Measurements from ENCODE around the gene KATNB1.

Gene KATNB1

DNA sequence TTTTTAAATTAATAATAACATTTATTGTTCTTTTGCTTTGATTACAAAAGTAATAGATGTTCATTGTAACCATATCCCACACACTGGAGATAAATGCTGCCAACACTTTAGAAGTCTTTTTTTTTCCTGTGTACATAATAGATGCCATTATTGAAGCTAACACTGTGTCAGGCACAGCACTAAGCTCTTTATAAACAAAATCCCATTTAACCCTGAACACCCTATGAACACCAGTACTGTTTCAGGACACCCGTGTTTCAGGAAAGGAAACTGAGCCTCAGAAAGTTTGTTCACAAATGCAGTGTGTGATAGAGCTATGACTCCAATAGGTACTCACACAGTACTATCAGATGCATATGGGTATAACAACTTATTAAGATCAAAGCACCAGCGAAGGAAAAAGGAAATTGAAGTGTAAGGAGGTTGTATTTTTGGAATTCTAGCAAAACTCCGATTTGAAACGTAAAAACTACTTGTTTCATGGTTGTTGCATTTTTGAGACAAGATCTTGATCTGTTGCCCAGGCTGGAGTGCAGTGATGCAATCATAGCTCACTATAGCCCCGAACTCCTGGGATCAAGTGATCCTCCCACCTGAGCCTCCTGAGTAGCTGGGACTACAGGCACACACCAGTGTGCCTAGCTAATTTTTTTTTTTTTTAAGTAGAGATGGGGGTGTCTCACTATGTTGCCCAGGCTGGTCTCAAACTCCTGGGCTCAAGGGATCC, 68.7 kb downstream of the KATNB1 start:
- no peak for DNase-seq
- no peaks in the 10 kb centered on the region for H3K36me3 ChIP-seq (ENCODE audit: control insufficient read depth in 4 of 4, insufficient read depth in 4 of 4, low read length in 3 of 4)
- WGBS (ENCODE audit: insufficient coverage) = 89% methylated on average over 3 of the region's 5 CpGs
- no peaks in the 10 kb centered on the region for H3K27me3 ChIP-seq (replicated peaks in 2 of 5; ENCODE audit: control insufficient read depth in 4 of 5, insufficient read depth in 5 of 5, low read length in 4 of 5)
- ChIA-PET POLR2A (interaction anchor here (0.6 kb wide), 3 partner anchors 24 to 223 kb away, joined by 3 read pairs; no protein-coding TSS in a partner anchor), CTCF (interaction anchor here (2.1 to 3.6 kb wide), 2 partner anchors 10 to 12 kb away, joined by 9 to 11 read pairs; no protein-coding TSS in a partner anchor)
- H3K27ac ChIP-seq (ENCODE audit: insufficient read depth in 1 of 2, low read depth in 1 of 2, low read length in 2 of 2, poor library complexity in 1 of 2, severe bottlenecking in 2 of 2) = no peak overlapping the region
- peaks cover 12 to 73% (median 65%) of the 10 kb centered on the region in 4 experiments for H3K4me1 ChIP-seq (ENCODE audit: control extremely low read depth in 1 of 4, control insufficient read depth in 4 of 4, insufficient read depth in 4 of 4, low read length in 3 of 4)
- H3K4me3 ChIP-seq (ENCODE audit: control insufficient read depth in 1 of 7, extremely low read depth in 1 of 7, insufficient read depth in 4 of 7, low read depth in 2 of 7, low read length in 6 of 7) = no peak overlapping the region
- H3K9me3 ChIP-seq (ENCODE audit: control extremely low read depth in 1 of 5, control insufficient read depth in 4 of 5, insufficient read depth in 2 of 5, low read depth in 1 of 5, low read length in 4 of 5) = no peaks in the 10 kb centered on the region

- Histone ChIP-seq H3K36me3 (ENCODE audit: control insufficient read depth in 4 of 4, insufficient read depth in 4 of 4, low read length in 3 of 4) (no peaks in the 10 kb centered on the region), H3K9me3 (ENCODE audit: control extremely low read depth in 1 of 5, control insufficient read depth in 4 of 5, insufficient read depth in 2 of 5, low read depth in 1 of 5, low read length in 4 of 5) (no peaks in the 10 kb centered on the region), H3K27me3 (replicated peaks in 2 of 5; ENCODE audit: control insufficient read depth in 4 of 5, insufficient read depth in 5 of 5, low read length in 4 of 5) (no peaks in the 10 kb centered on the region), H3K4me3 (ENCODE audit: control insufficient read depth in 1 of 7, extremely low read depth in 1 of 7, insufficient read depth in 4 of 7, low read depth in 2 of 7, low read length in 6 of 7) (no peak overlapping the region), H3K27ac (ENCODE audit: insufficient read depth in 1 of 2, low read depth in 1 of 2, low read length in 2 of 2, poor library complexity in 1 of 2, severe bottlenecking in 2 of 2) (no peak overlapping the region), H3K4me1 (ENCODE audit: control extremely low read depth in 1 of 4, control insufficient read depth in 4 of 4, insufficient read depth in 4 of 4, low read length in 3 of 4) (peaks cover 12 to 73% (median 65%) of the 10 kb centered on the region in 4 experiments)
- no peak for DNase-seq
- WGBS (ENCODE audit: insufficient coverage) = 93% methylated on average over 6 of the region's 6 CpGs
- ChIA-PET CTCF (interaction anchor here (3.6 kb wide), 1 partner anchor 11 kb away, joined by 11 read pairs; no protein-coding TSS in a partner anchor), POLR2A (interaction anchor here (0.6 kb wide), 1 partner anchor 224 kb away, joined by 3 read pairs; no protein-coding TSS in a partner anchor)
These were observed 69.6 kb downstream of the KATNB1 start for GRCh38 chr16:57805176-57805575.
